Measurements from ENCODE around the gene ANKDD1B. TPM values are rescaled to one million over a fixed set of nuclear protein-coding genes. Genes with fewer than 3 reads are reported as not detected.

ANKDD1B gene
- total RNA-seq, 1 experiment from 2014 or later: 0.84 TPM

DNA sequence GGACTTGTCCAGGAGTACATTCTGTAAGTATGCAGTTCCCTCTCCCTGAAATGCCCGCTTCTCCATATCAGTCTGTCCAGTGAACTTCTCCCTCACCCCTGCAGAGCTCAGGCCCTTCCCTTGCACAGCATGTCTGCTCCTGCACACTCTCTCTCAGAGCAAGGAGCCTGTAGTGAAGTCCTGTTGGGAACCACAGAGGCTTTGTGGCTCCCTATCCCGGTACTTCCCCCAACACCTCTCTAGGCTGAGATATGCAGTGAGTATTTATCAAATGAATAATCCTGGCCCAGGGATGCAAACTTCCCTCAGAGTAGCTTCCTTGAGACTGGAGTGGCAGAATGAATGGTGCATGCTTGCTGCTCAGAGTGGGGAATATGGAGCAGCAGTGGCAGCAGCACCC is 57.2 kb downstream of the ANKDD1B start:
- Histone ChIP-seq H3K4me1 (ENCODE audit: control insufficient read depth in 1 of 2, insufficient read depth in 2 of 2, low read length in 2 of 2) (no peaks in the 10 kb centered on the region), H3K9ac (ENCODE audit: low read length) (no peak overlapping the region), H3K27ac (ENCODE audit: low read depth, low read length) (no peak overlapping the region), H3K79me2 (ENCODE audit: insufficient read depth, low read length) (no peaks in the 10 kb centered on the region), H4K20me1 (ENCODE audit: insufficient read depth) (no peaks in the 10 kb centered on the region), H3K4me2 (ENCODE audit: low read length) (no peak overlapping the region), H3K27me3 (ENCODE audit: insufficient read depth, low read length) (no peaks in the 10 kb centered on the region), H2AFZ (ENCODE audit: low read depth, low read length, poor library complexity, severe bottlenecking) (no peak overlapping the region), H3K36me3 (ENCODE audit: control insufficient read depth in 1 of 2, insufficient read depth in 2 of 2, low read length in 2 of 2) (0 out of 4 replicates have a peak, but pooled peaks cover 0 to 2% of the 10 kb centered on the region in 2 experiments), H3K9me2 (ENCODE audit: insufficient read depth) (no peaks in the 10 kb centered on the region), H3K9me3 (ENCODE audit: control insufficient read depth in 1 of 2, insufficient read depth in 1 of 2, low read depth in 1 of 2, low read length in 2 of 2) (no peaks in the 10 kb centered on the region), H3K4me3 (replicated peaks in 1 of 2; ENCODE audit: low read depth in 1 of 2, low read length in 2 of 2) (no peak overlapping the region)
- ChIA-PET RAD21 (ENCODE audit: low non-redundant PET in 1 of 2, low total read pairs in 2 of 2, uncharacterized antibody in 2 of 2, unreplicated experiment in 2 of 2) (no interaction called here), POLR2A (no interaction called here), CTCF (interaction anchor here (1.0 kb wide), 1 partner anchor 13 kb away, joined by 5 read pairs; no protein-coding TSS in a partner anchor)
- TF ChIP-seq POLR2AphosphoS5 (IDR thresholded peaks at IDR 0.05; ENCODE audit: low read depth, low read length) (no peak), ZNF274 (IDR thresholded peaks at IDR 0.05; ENCODE audit: low read depth, low read length) (no peak), ZFX (IDR thresholded peaks at IDR 0.05) (no peak), YY1 (IDR thresholded peaks at IDR 0.05; ENCODE audit: extremely low read depth, insufficient replicate concordance, low read depth, low read length) (no peak), EZH2phosphoT487 (IDR thresholded peaks at IDR 0.05; ENCODE audit: borderline replicate concordance) (no peak), POLR2A (IDR thresholded peaks at IDR 0.05; ENCODE audit: borderline replicate concordance, extremely low read depth, insufficient read depth, insufficient read length) (no peak), EGR1 (IDR thresholded peaks at IDR 0.05; ENCODE audit: low read depth) (no peak)
- intact Hi-C loops (cut with micrococcal nuclease): no loop called here
- BruUV-seq (replicated peaks): no TSS peak
- no peak for ATAC-seq
- DNase-seq (ENCODE audit: low read depth, low spot score): no peak

- Histone ChIP-seq H3K27ac (ENCODE audit: low read depth, low read length) (no peak overlapping the region), H3K36me3 (ENCODE audit: control insufficient read depth in 1 of 2, insufficient read depth in 2 of 2, low read length in 2 of 2) (0 out of 4 replicates have a peak, but pooled peaks cover 0 to 2% of the 10 kb centered on the region in 2 experiments), H3K79me2 (ENCODE audit: insufficient read depth, low read length) (no peaks in the 10 kb centered on the region), H3K9ac (ENCODE audit: low read length) (no peak overlapping the region), H3K4me3 (replicated peaks in 1 of 2; ENCODE audit: low read depth in 1 of 2, low read length in 2 of 2) (no peak overlapping the region), H2AFZ (ENCODE audit: low read depth, low read length, poor library complexity, severe bottlenecking) (no peak overlapping the region), H3K27me3 (ENCODE audit: insufficient read depth, low read length) (no peaks in the 10 kb centered on the region), H3K9me3 (ENCODE audit: control insufficient read depth in 1 of 2, insufficient read depth in 1 of 2, low read depth in 1 of 2, low read length in 2 of 2) (no peaks in the 10 kb centered on the region), H4K20me1 (ENCODE audit: insufficient read depth) (no peaks in the 10 kb centered on the region), H3K9me2 (ENCODE audit: insufficient read depth) (no peaks in the 10 kb centered on the region), H3K4me1 (ENCODE audit: control insufficient read depth in 1 of 2, insufficient read depth in 2 of 2, low read length in 2 of 2) (no peaks in the 10 kb centered on the region), H3K4me2 (ENCODE audit: low read length) (no peak overlapping the region)
- no peak for TF ChIP-seq CBX3 (IDR thresholded peaks at IDR 0.05; ENCODE audit: low read depth)
- no peak for TF ChIP-seq SIN3A (IDR thresholded peaks at IDR 0.05; ENCODE audit: low read depth)
- no peak for TF ChIP-seq TCF7L2 (IDR thresholded peaks at IDR 0.05; ENCODE audit: borderline replicate concordance, extremely low read depth, insufficient read depth, insufficient read length)
- no peak for TF ChIP-seq EZH2 (IDR thresholded peaks at IDR 0.05)
- no peak for TF ChIP-seq MAX (IDR thresholded peaks at IDR 0.05)
- TF ChIP-seq, protein P1, sequence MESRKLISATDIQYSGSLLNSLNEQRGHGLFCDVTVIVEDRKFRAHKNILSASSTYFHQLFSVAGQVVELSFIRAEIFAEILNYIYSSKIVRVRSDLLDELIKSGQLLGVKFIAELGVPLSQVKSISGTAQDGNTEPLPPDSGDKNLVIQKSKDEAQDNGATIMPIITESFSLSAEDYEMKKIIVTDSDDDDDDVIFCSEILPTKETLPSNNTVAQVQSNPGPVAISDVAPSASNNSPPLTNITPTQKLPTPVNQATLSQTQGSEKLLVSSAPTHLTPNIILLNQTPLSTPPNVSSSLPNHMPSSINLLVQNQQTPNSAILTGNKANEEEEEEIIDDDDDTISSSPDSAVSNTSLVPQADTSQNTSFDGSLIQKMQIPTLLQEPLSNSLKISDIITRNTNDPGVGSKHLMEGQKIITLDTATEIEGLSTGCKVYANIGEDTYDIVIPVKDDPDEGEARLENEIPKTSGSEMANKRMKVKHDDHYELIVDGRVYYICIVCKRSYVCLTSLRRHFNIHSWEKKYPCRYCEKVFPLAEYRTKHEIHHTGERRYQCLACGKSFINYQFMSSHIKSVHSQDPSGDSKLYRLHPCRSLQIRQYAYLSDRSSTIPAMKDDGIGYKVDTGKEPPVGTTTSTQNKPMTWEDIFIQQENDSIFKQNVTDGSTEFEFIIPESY (IDR thresholded peaks at IDR 0.05; ENCODE audit: extremely low read depth, insufficient replicate concordance, low read length): no peak
- no peak for TF ChIP-seq CEBPB (IDR thresholded peaks at IDR 0.05; ENCODE audit: low read depth)
- TF ChIP-seq POLR2A (IDR thresholded peaks at IDR 0.05; ENCODE audit: borderline replicate concordance, extremely low read depth, insufficient read depth, insufficient read length): no peak
- no peak for TF ChIP-seq YY1 (IDR thresholded peaks at IDR 0.05; ENCODE audit: extremely low read depth, insufficient replicate concordance, low read depth, low read length)
- no peak for TF ChIP-seq EGR1 (IDR thresholded peaks at IDR 0.05; ENCODE audit: low read depth)
- TF ChIP-seq RAD21 (IDR thresholded peaks at IDR 0.05; ENCODE audit: low read depth): no peak
- intact Hi-C loops (cut with micrococcal nuclease): no loop called here
- ChIA-PET CTCF (interaction anchor here (1.0 kb wide), 1 partner anchor 12 kb away, joined by 5 read pairs; no protein-coding TSS in a partner anchor), POLR2A (no interaction called here), RAD21 (ENCODE audit: low non-redundant PET in 1 of 2, low total read pairs in 2 of 2, uncharacterized antibody in 2 of 2, unreplicated experiment in 2 of 2) (no interaction called here)
- ATAC-seq (no peak), DNase-seq (ENCODE audit: low read depth, low spot score) (no peak)
- BruUV-seq (replicated peaks): no TSS peak
Measured at GRCh38 chr5:75668977-75669689, 57.9 kb downstream of the ANKDD1B start.

Measured in HCT116 (cell line).